Measurements from ENCODE around the gene DNM3.

DNM3 gene

GRCh38 chr1:171937938-171938337 is 96.6 kb downstream of the DNM3 start:
- no peak for ATAC-seq
- TF ChIP-seq ZC3H10 (CRISPR knock-in tag; IDR thresholded peaks at IDR 0.05) (no peak), ESRRG (CRISPR knock-in tag; IDR thresholded peaks at IDR 0.05) (no peak), GLIS3 (CRISPR knock-in tag; IDR thresholded peaks at IDR 0.05) (no peak), ISL1 (CRISPR knock-in tag; IDR thresholded peaks at IDR 0.05) (no peak), ZNF8 (CRISPR knock-in tag; IDR thresholded peaks at IDR 0.05) (no peak), CREB5 (CRISPR knock-in tag; IDR thresholded peaks at IDR 0.05; ENCODE audit: low read depth) (no peak), ZFP3 (CRISPR knock-in tag; IDR thresholded peaks at IDR 0.05) (no peak), ZNF565 (CRISPR knock-in tag; conservative IDR thresholded peaks at IDR 0.05; ENCODE audit: low read depth) (no peak), BACH2 (CRISPR knock-in tag; IDR thresholded peaks at IDR 0.05; ENCODE audit: borderline replicate concordance) (no peak), ZNF70 (CRISPR knock-in tag; IDR thresholded peaks at IDR 0.05) (no peak), SNAI2 (CRISPR knock-in tag; IDR thresholded peaks at IDR 0.05) (no peak), RARB (CRISPR knock-in tag; IDR thresholded peaks at IDR 0.05) (no peak), CSRNP3 (CRISPR knock-in tag; IDR thresholded peaks at IDR 0.05) (no peak), OSR1 (CRISPR knock-in tag; IDR thresholded peaks at IDR 0.05) (no peak)

GRCh38 chr1:171939740-171940139 is 98.4 kb downstream of the DNM3 start:
- ATAC-seq: no peak
- TF ChIP-seq ZFP30 (CRISPR knock-in tag; IDR thresholded peaks at IDR 0.05): no peak
- TF ChIP-seq TSHZ2 (CRISPR knock-in tag; IDR thresholded peaks at IDR 0.05): no peak
- TF ChIP-seq TOX (CRISPR knock-in tag; IDR thresholded peaks at IDR 0.05; ENCODE audit: borderline replicate concordance): no peak
- TF ChIP-seq SNAI2 (CRISPR knock-in tag; IDR thresholded peaks at IDR 0.05): no peak
- no peak for TF ChIP-seq ISL1 (CRISPR knock-in tag; IDR thresholded peaks at IDR 0.05)
- no peak for TF ChIP-seq POU6F1 (CRISPR knock-in tag; IDR thresholded peaks at IDR 0.05; ENCODE audit: borderline replicate concordance, low read depth)
- no peak for TF ChIP-seq GLIS3 (CRISPR knock-in tag; IDR thresholded peaks at IDR 0.05)
- TF ChIP-seq ZNF565 (CRISPR knock-in tag; conservative IDR thresholded peaks at IDR 0.05; ENCODE audit: low read depth): no peak
- no peak for TF ChIP-seq PPARA (CRISPR knock-in tag; IDR thresholded peaks at IDR 0.05; ENCODE audit: borderline replicate concordance)
- TF ChIP-seq CSDC2 (CRISPR knock-in tag; IDR thresholded peaks at IDR 0.05): no peak
- no peak for TF ChIP-seq BACH2 (CRISPR knock-in tag; IDR thresholded peaks at IDR 0.05; ENCODE audit: borderline replicate concordance)
- no peak for TF ChIP-seq RARB (CRISPR knock-in tag; IDR thresholded peaks at IDR 0.05)
- no peak for TF ChIP-seq PATZ1 (CRISPR knock-in tag; IDR thresholded peaks at IDR 0.05; ENCODE audit: borderline replicate concordance)
- TF ChIP-seq TCF4 (CRISPR knock-in tag; IDR thresholded peaks at IDR 0.05; ENCODE audit: borderline replicate concordance): no peak
- TF ChIP-seq OSR1 (CRISPR knock-in tag; IDR thresholded peaks at IDR 0.05): no peak
- TF ChIP-seq CSRNP3 (CRISPR knock-in tag; IDR thresholded peaks at IDR 0.05): no peak
- TF ChIP-seq ZFP3 (CRISPR knock-in tag; IDR thresholded peaks at IDR 0.05): no peak

All from SK-N-SH treated with all-trans-retinoic acid at 6 μM for 48 hours (cell line).